Chondrocyte (in vitro differentiated cells): ENCODE results near the gene MYH13. TPM values are rescaled to one million over a fixed set of nuclear protein-coding genes. Genes with fewer than 3 reads are reported as not detected.

Source experiments
- DNase-seq: peaks from one replicate; pipeline ENCODE4 v3.0.0; 2021; ENCODE audit warnings: mixed read lengths, low spot score
- H3K27ac Mint-ChIP-seq: one replicate; pipeline ENCODE4 v1.8.0; 2021; ENCODE audit warnings: mild to moderate bottlenecking, moderate library complexity, mixed read lengths; ENCODE audit not compliant: unreplicated experiment
- H3K27me3 Mint-ChIP-seq: 2 replicates; pipeline ENCODE4 v1.8.0; 2021; ENCODE audit warnings: low read depth, mixed read lengths
- H3K36me3 Mint-ChIP-seq: 2 replicates; pipeline ENCODE4 v1.8.0; 2021; ENCODE audit warnings: low read depth, mixed read lengths
- H3K4me1 Mint-ChIP-seq: 2 replicates; pipeline ENCODE4 v1.8.0; 2021; ENCODE audit warnings: low read depth, mild to moderate bottlenecking, mixed read lengths
- H3K4me3 Mint-ChIP-seq: one replicate; pipeline ENCODE4 v1.8.0; 2021; ENCODE audit warnings: mild to moderate bottlenecking, moderate library complexity, mixed read lengths; ENCODE audit not compliant: unreplicated experiment
- H3K9me3 Mint-ChIP-seq: 2 replicates; pipeline ENCODE4 v1.8.0; 2021; ENCODE audit warnings: low read depth, mixed read lengths
- CTCF ChIP-seq: fragments of 200-600 bp; sonication (generic); IDR thresholded peaks from 2 replicates; pipeline ENCODE4 v1.5.0; 2021; ENCODE audit warnings: antibody characterized with exemption, mild to moderate bottlenecking, moderate library complexity
- total RNA-seq: library from RNA; stranded (reverse); gene quantifications from 3 replicates; pipeline ENCODE4 v1.2.1, GENCODE V29; 2021

The MYH13 gene
- total RNA-seq, 1 donor from 2014 or later = not detected

- no peak overlapping the region for H3K4me3 Mint-ChIP-seq
- no peaks in the 10 kb centered on the region for H3K36me3 Mint-ChIP-seq
- no peak overlapping the region for H3K27ac Mint-ChIP-seq
- peaks cover 4% of the 10 kb centered on the region for H3K9me3 Mint-ChIP-seq
- peaks cover 37% of the 10 kb centered on the region for H3K27me3 Mint-ChIP-seq
- no peaks in the 10 kb centered on the region for H3K4me1 Mint-ChIP-seq
- TF ChIP-seq CTCF = no peak
- DNase-seq = no peak
Observed at GRCh38 chr17:10286324-10286723, 86.5 kb downstream of the MYH13 start.

- no peaks in the 10 kb centered on the region for H3K36me3 Mint-ChIP-seq
- no peak overlapping the region for H3K4me3 Mint-ChIP-seq
- H3K9me3 Mint-ChIP-seq = peaks cover 4% of the 10 kb centered on the region
- TF ChIP-seq CTCF = no peak
- DNase-seq = no peak
- H3K4me1 Mint-ChIP-seq = no peaks in the 10 kb centered on the region
- peaks cover 37% of the 10 kb centered on the region for H3K27me3 Mint-ChIP-seq
- no peak overlapping the region for H3K27ac Mint-ChIP-seq
Observed at GRCh38 chr17:10285896-10286295, 86.9 kb downstream of the MYH13 start.

GRCh38 chr17:10280068-10280467, 92.7 kb downstream of the MYH13 start:
- no peaks in the 10 kb centered on the region for H3K36me3 Mint-ChIP-seq
- no peak overlapping the region for H3K4me3 Mint-ChIP-seq
- H3K9me3 Mint-ChIP-seq = peaks cover 4% of the 10 kb centered on the region
- DNase-seq = no peak
- no peaks in the 10 kb centered on the region for H3K4me1 Mint-ChIP-seq
- peaks cover 31% of the 10 kb centered on the region for H3K27me3 Mint-ChIP-seq
- no peak for TF ChIP-seq CTCF
- H3K27ac Mint-ChIP-seq = no peak overlapping the region

GRCh38 chr17:10278218-10278617, 94.6 kb downstream of the MYH13 start:
- Mint-ChIP-seq H3K27me3 (peaks cover 30% of the 10 kb centered on the region), H3K36me3 (no peaks in the 10 kb centered on the region), H3K9me3 (peaks cover 4% of the 10 kb centered on the region), H3K4me3 (no peak overlapping the region), H3K27ac (no peak overlapping the region), H3K4me1 (no peaks in the 10 kb centered on the region)
- no peak for TF ChIP-seq CTCF
- no peak for DNase-seq

- no peak for DNase-seq
- H3K27me3 Mint-ChIP-seq = peaks cover 30% of the 10 kb centered on the region
- H3K27ac Mint-ChIP-seq = no peak overlapping the region
- no peaks in the 10 kb centered on the region for H3K36me3 Mint-ChIP-seq
- H3K4me3 Mint-ChIP-seq = no peak overlapping the region
- no peaks in the 10 kb centered on the region for H3K4me1 Mint-ChIP-seq
- no peak for TF ChIP-seq CTCF
- H3K9me3 Mint-ChIP-seq = no peaks in the 10 kb centered on the region
Observed at GRCh38 chr17:10276436-10276835, 96.4 kb downstream of the MYH13 start.
